Measurements from ENCODE around the gene SLC25A51. TPM values are rescaled to one million over a fixed set of nuclear protein-coding genes. Genes with fewer than 3 reads are reported as not detected.
A peak's percentile ranks its signal among the peaks of the same experiment; 100 is the strongest.

SLC25A51 gene
- total RNA-seq, 1 experiment from 2014 or later: 12.9 TPM

DNA sequence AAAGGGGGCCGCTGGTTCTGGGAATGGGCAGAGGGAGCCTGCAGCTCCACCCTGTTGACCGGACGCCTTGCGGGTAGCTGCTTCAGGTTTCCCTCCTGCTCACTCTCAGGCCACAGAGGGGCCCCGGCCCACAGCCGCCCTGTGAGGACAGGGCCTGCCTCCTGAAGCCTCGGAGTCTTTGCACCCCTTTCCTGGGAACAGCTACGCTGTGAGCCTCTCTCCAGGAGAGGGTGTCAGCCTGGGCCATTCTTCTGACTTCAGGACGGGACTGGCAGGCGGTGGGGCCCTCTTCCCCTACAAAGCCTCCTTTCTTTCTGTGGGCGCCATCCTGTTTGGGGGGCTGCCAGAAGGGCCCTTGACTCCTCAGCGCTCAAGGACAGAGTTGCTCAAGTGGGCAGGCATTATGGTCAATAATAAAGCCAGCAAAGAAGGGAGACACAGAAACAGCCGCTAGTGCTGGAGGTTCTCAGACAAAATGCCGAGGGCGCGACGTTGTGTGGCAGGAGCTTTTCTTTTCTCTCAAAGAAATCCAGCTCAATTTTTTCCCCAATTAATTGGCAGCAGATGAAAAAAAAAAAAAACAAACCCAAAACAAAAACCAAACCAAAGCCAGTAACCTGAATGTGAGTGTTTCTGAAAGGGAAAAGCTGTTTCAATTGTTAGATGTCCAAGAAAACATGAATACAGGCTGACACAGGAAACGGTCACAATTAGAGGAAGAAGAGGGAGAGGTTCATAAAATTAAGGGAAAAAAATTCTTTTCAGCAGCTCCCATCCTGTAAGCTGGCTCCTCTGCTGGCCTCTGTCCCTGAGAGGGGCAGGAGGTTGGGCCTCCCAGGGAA is 12.8 kb upstream of the SLC25A51 start:
- no peaks in the 10 kb centered on the region for H3K27me3 ChIP-seq (ENCODE audit: insufficient read depth, low read length)
- H2BK120ac ChIP-seq (ENCODE audit: low read depth, low read length, poor library complexity, severe bottlenecking): no peak overlapping the region
- no peaks in the 10 kb centered on the region for H3K27me3 Mint-ChIP-seq (ENCODE audit: low read depth)

More for the DNA sequence above, 12.8 kb upstream of the SLC25A51 start:
- H3K4me2 ChIP-seq (ENCODE audit: insufficient read depth, insufficient read length, low read length): no peak overlapping the region
- no peak overlapping the region for H3K4ac ChIP-seq (ENCODE audit: low read depth, low read length)
- no peak overlapping the region for H3K27ac ChIP-seq (ENCODE audit: insufficient read length, low read depth, low read length)
- no peaks in the 10 kb centered on the region for H3K9me3 ChIP-seq (ENCODE audit: control insufficient read depth, low read depth, low read length)
- TF ChIP-seq, protein P1, sequence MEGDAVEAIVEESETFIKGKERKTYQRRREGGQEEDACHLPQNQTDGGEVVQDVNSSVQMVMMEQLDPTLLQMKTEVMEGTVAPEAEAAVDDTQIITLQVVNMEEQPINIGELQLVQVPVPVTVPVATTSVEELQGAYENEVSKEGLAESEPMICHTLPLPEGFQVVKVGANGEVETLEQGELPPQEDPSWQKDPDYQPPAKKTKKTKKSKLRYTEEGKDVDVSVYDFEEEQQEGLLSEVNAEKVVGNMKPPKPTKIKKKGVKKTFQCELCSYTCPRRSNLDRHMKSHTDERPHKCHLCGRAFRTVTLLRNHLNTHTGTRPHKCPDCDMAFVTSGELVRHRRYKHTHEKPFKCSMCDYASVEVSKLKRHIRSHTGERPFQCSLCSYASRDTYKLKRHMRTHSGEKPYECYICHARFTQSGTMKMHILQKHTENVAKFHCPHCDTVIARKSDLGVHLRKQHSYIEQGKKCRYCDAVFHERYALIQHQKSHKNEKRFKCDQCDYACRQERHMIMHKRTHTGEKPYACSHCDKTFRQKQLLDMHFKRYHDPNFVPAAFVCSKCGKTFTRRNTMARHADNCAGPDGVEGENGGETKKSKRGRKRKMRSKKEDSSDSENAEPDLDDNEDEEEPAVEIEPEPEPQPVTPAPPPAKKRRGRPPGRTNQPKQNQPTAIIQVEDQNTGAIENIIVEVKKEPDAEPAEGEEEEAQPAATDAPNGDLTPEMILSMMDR (conservative IDR thresholded peaks at IDR 0.05): no peak
- no peak overlapping the region for H3T11ph ChIP-seq (ENCODE audit: low read length)
- no peaks in the 10 kb centered on the region; the same call in 1 of the 2 replicates for H3K4me1 ChIP-seq (ENCODE audit: insufficient read depth, low read length)
- H3K56ac ChIP-seq (ENCODE audit: insufficient read length, low read depth, low read length): no peak overlapping the region
- no peak for DNase-seq
- no peak overlapping the region for H4K8ac ChIP-seq (replicated peaks; ENCODE audit: insufficient read length, low read depth, low read length)
- no peak overlapping the region for H4K91ac ChIP-seq (ENCODE audit: insufficient read length, low read depth, low read length)
- no peak overlapping the region for H3K14ac ChIP-seq (ENCODE audit: insufficient read depth, low read length)
- no peaks in the 10 kb centered on the region for H3K79me2 ChIP-seq (ENCODE audit: insufficient read depth, low read length)
- H3K27ac Mint-ChIP-seq: peak overlapping the region in 1 of 3 experiments; percentile 65; a peak in 1 of 7 replicates
- no peak overlapping the region for H2AFZ ChIP-seq (ENCODE audit: low read length)
- no peak overlapping the region for H2AK5ac ChIP-seq (ENCODE audit: insufficient read length, low read length)
- no peak overlapping the region for H3K4me3 Mint-ChIP-seq
- no peaks in the 10 kb centered on the region for H3K23me2 ChIP-seq (ENCODE audit: insufficient read length, low read depth, low read length, poor library complexity, severe bottlenecking)
- no peak overlapping the region for H2BK15ac ChIP-seq (ENCODE audit: low read depth, low read length)
- H3K23ac ChIP-seq (ENCODE audit: insufficient read length, low read depth, low read length): no peak overlapping the region
- peaks cover 30 to 45% of the 10 kb centered on the region in 2 experiments for H3K4me1 Mint-ChIP-seq
- H3K79me1 ChIP-seq (ENCODE audit: insufficient read depth, low read depth, low read length, poor library complexity, severe bottlenecking): no peaks in the 10 kb centered on the region
- no peak overlapping the region for H4K5ac ChIP-seq (ENCODE audit: insufficient read length, low read depth, low read length)
- WGBS (ENCODE audit: extremely low coverage, insufficient read length, low lambda C conversion rate): no CpG with 5 or more reads among the region's 18 CpGs
- H3K9me3 Mint-ChIP-seq: no peaks in the 10 kb centered on the region
- H2BK5ac ChIP-seq (ENCODE audit: insufficient read length, low read length): no peak overlapping the region
- no peak overlapping the region for H2BK20ac ChIP-seq (ENCODE audit: low read depth, low read length, poor library complexity, severe bottlenecking)
- no peak overlapping the region for H3K9ac ChIP-seq (ENCODE audit: extremely low read depth, insufficient read length, low read length)
- H3K36me3 Mint-ChIP-seq (ENCODE audit: insufficient read depth in 1 of 3, low read depth in 3 of 3): peaks cover 0 to 8% (median 0%) of the 10 kb centered on the region in 3 experiments; a peak in 1 of 7 replicates
- no peak overlapping the region for H3K18ac ChIP-seq (ENCODE audit: insufficient read length, low read depth, low read length)
- H2BK12ac ChIP-seq (ENCODE audit: insufficient read length, low read depth, low read length): no peak overlapping the region
- H4K20me1 ChIP-seq (ENCODE audit: control insufficient read depth, insufficient read depth, insufficient read length): no peaks in the 10 kb centered on the region

Measured in H9 (cell line).